GM18858 (cell line): Measurements from ENCODE around the gene MAP7D3.
"Not testable (repeated sequence)": the region's sequence is repeated elsewhere in the genome, so short reads cannot be mapped to it uniquely, and the experiment has no call there.

Experiments
- ATAC-seq: cut with Tn5 transposase; IDR thresholded peaks from one replicate; pipeline ENCODE4 v1.9.1; 2021; ENCODE audit not compliant: unreplicated experiment

Gene MAP7D3, protein sequence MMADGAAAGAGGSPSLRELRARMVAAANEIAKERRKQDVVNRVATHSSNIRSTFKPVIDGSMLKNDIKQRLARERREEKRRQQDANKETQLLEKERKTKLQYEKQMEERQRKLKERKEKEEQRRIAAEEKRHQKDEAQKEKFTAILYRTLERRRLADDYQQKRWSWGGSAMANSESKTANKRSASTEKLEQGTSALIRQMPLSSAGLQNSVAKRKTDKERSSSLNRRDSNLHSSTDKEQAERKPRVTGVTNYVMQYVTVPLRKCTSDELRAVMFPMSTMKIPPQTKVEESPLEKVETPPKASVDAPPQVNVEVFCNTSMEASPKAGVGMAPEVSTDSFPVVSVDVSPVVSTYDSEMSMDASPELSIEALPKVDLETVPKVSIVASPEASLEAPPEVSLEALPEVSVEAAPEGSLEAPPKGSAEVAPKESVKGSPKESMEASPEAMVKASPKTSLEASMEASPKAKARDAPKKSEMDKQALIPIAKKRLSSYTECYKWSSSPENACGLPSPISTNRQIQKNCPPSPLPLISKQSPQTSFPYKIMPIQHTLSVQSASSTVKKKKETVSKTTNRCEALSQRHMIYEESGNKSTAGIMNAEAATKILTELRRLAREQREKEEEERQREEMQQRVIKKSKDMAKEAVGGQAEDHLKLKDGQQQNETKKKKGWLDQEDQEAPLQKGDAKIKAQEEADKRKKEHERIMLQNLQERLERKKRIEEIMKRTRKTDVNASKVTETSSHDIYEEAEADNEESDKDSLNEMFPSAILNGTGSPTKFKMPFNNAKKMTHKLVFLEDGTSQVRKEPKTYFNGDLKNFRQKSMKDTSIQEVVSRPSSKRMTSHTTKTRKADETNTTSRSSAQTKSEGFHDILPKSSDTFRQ

DNA sequence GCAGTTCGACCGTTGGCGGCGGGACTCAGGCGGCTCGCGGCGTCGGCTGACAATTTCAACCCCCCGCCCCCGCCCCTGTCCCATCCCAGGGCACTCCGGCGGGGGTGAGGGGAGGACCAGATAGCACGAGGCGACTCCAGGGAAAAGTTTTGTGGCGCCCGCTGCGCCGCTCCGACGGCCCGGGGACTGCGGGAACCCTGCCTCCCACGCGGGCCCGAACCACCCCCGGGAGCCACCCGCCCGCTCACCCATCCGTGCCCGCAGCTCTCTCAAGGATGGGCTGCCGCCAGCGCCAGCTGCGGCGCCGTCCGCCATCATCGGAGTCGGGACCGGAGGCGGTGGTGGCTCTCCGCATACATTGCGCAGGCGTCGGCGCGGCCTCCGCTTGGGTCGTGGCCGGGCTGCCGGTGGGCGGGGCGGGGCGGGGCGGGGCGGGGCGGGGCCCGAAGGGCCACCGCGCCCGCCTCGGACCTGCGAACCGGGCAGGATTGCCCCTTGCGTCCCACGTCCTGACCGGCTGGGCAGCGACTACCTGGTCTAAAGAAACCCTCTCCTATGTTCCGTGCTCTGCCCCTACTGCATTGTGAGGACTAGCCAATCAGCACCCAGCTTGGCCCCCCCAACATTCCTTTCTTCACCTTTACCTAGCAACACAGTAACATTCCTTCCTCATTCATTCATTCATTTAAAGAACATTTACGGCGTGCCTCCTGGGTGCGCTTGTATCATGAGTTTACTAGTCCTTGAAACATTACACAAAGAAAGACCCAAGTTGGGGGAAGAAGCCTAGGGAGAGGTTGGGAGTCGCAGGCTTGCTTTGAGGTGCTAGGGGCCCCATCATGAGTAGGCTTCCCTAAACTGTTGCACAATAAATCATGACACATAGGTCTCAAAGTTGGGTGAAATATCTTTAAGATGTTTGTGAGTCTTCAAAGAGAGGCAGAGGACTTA lies at the start of gene MAP7D3:
Gene MAP7D3, minus strand, starts transcription at position 360 of the 951 bp plus-strand sequence. Its CDS starts 42 bp downstream, at position 318.
- ATAC-seq, result peak; percentile 72

GRCh38 chrX:136300721-136301120 lies 49.5 kb upstream of the MAP7D3 start, which contains the start of gene ADGRG4:
Gene ADGRG4, plus strand, starts transcription at chrX:136300963. Its CDS starts 7,815 bp downstream, at chrX:136308778.
- not testable (repeated sequence) for ATAC-seq

GRCh38 chrX:136295380-136295779 lies 44.2 kb upstream of the MAP7D3 start:
- no peak for ATAC-seq

DNA sequence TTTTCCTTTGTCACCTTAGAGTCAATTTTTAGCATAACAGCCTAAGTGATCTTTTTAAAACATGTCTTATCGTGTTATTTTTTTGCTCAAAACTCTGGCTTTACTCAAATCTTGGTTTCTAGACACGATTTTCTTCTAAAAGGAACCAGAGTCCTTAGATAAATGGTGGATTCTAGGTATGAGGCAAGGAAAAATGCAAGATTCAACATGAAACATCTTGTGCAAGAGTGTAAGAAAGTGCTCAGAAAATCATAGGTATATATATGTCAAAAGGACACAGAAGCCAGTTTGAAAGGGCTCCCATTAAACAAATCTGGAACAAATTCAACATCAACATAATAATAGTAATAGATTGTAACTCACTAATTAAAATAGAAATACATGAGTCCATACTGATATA lies 41.5 kb upstream of the MAP7D3 start:
- ATAC-seq, result no peak

DNA sequence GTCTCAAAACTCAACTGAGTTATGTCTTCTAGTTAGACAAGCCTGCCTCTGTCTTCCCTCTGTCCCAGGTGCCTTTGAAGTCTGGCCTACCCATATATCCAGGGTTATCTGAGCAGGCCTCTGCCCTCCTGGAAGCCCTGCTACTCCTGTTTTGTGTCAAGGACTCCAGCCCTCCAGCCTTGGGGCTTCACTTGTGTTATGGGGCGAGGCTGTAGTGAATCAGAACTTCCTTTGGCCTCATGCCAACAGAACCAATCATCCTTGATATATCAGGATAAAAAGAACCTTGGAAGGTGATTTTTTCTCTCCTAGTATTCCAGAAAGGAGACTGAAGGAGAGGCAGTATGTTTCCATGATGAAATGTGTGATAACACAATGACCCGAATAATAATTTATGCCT lies 40.6 kb upstream of the MAP7D3 start:
- no peak for ATAC-seq

GRCh38 chrX:136286375-136286774 lies 35.2 kb upstream of the MAP7D3 start:
- not testable (repeated sequence) for ATAC-seq

DNA sequence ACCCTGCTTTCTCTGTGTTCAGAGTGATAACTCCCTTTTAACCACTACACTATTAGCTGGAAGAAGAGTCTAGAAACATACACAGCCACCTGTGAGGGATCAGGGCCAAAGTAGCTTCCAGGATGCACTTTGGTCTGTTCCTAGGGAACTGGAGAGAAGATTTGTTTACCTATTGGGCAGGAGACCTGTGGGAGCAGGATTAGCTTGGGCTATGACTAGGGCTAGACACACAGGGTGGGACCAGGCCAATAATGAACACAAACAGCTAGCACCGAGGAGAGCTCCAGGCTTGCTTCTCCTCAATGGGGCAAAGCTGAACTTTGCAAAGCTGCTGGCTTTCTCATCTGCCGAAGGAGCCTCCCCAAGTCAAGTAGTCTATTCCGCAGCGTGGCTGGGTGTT lies 24.4 kb upstream of the MAP7D3 start:
- ATAC-seq, result no peak

GRCh38 chrX:136273986-136274385 lies 22.8 kb upstream of the MAP7D3 start:
- ATAC-seq, result no peak

DNA sequence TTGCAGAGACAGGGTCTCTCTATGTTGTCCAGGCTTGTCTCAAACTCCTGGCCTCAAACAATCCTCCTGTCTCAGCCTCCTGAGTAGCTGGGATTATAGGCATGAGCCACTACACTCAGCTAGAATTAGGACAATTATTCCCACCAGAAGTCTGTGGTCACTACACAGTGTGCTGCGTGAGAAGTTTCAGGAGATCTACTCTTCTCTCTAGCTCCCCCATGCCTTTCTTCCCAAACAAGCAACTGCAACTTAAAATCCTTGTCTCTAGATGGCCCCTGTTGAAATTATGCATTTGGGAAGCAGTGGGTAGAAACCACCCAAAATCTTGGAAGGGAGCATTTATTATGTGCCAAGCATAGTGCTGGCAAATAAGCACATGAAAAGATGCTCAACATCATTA lies 21.1 kb upstream of the MAP7D3 start:
- ATAC-seq, result no peak

DNA sequence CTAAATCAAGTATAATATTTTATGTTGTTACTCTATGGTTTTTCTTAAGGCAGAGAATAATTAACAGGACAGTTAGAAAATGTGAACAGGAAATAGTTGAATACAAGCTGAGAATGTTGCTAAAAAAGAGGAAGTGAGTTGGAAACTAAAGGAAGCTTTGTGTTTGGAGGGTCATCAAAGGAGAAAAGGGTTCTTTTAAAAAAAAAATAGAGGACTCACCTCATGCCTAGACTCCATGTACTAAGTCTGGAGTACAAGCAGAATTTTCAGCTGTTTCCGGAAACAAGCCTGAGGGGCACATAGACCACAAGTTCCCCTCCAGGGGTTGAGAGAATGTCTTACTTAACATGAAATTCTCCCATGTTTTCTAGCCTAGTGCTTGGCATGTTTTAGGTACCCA lies 20.1 kb upstream of the MAP7D3 start:
- ATAC-seq, result no peak

- no peak for ATAC-seq
These were observed 18.7 kb upstream of the MAP7D3 start for GRCh38 chrX:136269921-136270320.

- peak; percentile 57 for ATAC-seq
These were observed 17.1 kb upstream of the MAP7D3 start for GRCh38 chrX:136268051-136269048.

- no peak for ATAC-seq
These were observed 15.6 kb upstream of the MAP7D3 start for GRCh38 chrX:136266828-136267227.

GRCh38 chrX:136262812-136263315 lies 11.7 kb upstream of the MAP7D3 start:
- no peak for ATAC-seq

DNA sequence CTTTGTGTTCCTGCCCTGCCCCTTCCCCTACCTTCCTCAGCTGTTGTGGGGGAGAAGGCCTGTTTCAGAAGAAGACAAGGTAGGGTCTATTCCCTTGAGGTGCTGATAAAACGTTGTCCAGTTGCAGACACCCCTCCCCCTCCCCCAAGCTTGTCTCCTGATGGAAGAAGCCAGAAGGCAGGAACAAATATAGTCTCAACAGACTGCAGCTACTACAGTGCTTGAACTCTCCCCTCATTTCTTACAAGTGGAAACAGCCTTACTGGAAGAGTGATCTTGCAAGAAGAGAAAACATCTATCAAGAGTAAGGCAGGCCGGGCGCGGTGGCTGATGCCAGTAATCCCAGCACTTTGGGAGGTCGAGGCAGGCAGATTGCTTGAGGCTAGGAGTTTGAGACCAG lies 11.0 kb upstream of the MAP7D3 start:
- ATAC-seq, result no peak

GRCh38 chrX:136261321-136261720 lies 10.1 kb upstream of the MAP7D3 start:
- no peak for ATAC-seq

DNA sequence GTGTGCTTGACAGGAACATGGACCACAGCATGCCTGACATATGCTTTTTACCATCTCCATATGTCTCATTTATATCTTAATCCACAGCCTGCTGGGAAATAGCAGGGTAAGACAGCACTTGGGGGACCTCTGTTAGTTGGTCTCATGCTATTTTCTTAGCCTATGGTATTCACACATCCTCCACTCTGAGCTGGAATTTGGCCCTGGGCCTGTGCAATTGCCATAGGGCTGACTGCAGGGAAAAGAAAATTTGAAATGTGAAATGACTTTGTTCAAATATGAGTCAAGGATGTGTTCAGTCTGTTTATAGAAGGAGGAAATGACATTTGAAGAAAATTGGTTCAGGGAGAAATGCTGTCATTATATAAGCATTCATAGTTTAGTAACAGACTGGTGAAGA lies 9.6 kb upstream of the MAP7D3 start:
- ATAC-seq, result no peak

DNA sequence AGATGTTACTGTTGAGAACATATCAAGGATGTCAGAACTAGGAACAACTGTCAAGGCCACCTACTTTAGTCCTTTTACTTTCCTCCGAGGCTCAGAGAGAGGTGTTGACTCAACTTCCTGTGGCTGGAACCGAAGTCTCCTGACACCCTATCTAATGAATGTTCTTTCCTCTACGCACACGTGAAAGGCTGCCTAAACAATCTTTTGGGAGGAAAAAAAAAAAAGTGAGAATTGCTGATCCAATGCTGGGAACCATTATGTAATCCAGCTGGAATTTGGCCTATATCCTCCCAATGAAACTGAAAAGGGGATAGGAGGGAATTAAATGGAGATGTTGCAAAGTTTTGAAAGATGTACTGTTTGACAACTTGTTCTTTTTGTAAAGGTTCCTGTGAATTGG lies 8.3 kb upstream of the MAP7D3 start:
- ATAC-seq, result no peak

- no peak for ATAC-seq
These were observed 7.8 kb upstream of the MAP7D3 start for GRCh38 chrX:136258951-136259350.
